ENCODE measurements around the gene PEX11B. TPM values are rescaled to one million over a fixed set of nuclear protein-coding genes. Genes with fewer than 3 reads are reported as not detected.

Gene PEX11B
- total RNA-seq, 1 experiment from 2014 or later: 27.4 TPM

DNA sequence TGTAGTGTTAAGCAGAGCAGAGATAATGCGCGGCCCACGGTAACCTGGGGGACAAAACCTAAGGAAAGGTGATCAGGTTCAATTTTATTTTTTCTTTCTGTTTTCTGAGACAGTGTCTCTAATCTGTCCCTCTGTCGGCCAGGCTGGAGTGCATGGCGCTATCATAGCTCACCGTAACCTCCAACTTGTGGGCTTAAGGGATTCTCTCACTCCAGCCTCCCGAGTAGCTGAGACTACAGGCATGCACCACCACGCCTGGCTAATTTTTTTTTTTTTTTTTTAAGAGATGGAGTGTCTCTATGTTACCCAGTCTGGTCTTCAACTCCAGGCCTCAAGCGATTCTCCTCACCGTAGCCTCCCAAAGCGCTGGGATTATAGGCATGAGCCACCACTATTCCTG lies 32.1 kb downstream of the PEX11B start:
- BruUV-seq (replicated peaks): no TSS peak
- CTCF ChIA-PET: interaction anchor here (0.8 kb wide), 1 partner anchor 121 kb away, joined by 6 read pairs; no protein-coding TSS in a partner anchor
- peak; percentile 15 for ATAC-seq

GRCh38 chr1:145885738-145886287 lies 32.7 kb downstream of the PEX11B start, which contains the start of gene ANKRD35:
Gene ANKRD35 (minus strand): TSS chr1:145885866. CDS start chr1:145885758, 108 bp downstream.
- ATAC-seq (peak; percentile 99), DNase-seq (ENCODE audit: low read depth, low spot score) (no peak)
- intact Hi-C loops (cut with micrococcal nuclease; ENCODE audit: unreplicated experiment): no loop called here
- in situ Hi-C loops (cut with HindIII; ENCODE audit: low pct_unique_long_range_greater_than_20kb, low sequenced_read_pairs): no loop called here
- TF ChIP-seq TCF7L2 (IDR thresholded peaks at IDR 0.05; ENCODE audit: low read depth, low read length) (no peak), SIN3A (IDR thresholded peaks at IDR 0.05; ENCODE audit: borderline replicate concordance, insufficient read depth, low read depth, low read length) (peak; percentile 65; the same call in 1 of the 2 replicates), REST (IDR thresholded peaks at IDR 0.05; ENCODE audit: insufficient read depth in 1 of 2, low read depth in 2 of 2, low read length in 1 of 2) (no peak), POLR2AphosphoS5 (IDR thresholded peaks at IDR 0.05; ENCODE audit: low read depth, low read length) (no peak)
- H3K4me3 ChIP-seq (ENCODE audit: low read depth in 2 of 2, low read length in 2 of 2): peak within 1 kb of the TSS; percentile 53 to 70
- CTCF ChIA-PET: interaction anchor here (0.8 kb wide), 1 partner anchor 122 kb away, joined by 6 read pairs; no protein-coding TSS in a partner anchor
- no peaks in the 10 kb centered on the region for H3K36me3 ChIP-seq (ENCODE audit: control insufficient read depth, insufficient read depth, low read length)
- no peak within 1 kb of the TSS for H3K27ac ChIP-seq (ENCODE audit: low read length)
- no TSS peak for BruUV-seq (replicated peaks)
- no peaks in the 10 kb centered on the region for H3K9me3 ChIP-seq (ENCODE audit: control insufficient read depth, insufficient read depth, low read depth, low read length)
- 0 out of 2 replicates have a peak, but pooled peaks cover 4% of the 10 kb centered on the region for H3K4me1 ChIP-seq (ENCODE audit: control insufficient read depth, insufficient read depth, low read length)
- H3K27me3 ChIP-seq (ENCODE audit: control insufficient read depth, insufficient read depth, low read length): peaks cover 12% of the 10 kb centered on the region
- POLR2A ChIA-PET: interaction anchor here (0.6 kb wide), 1 partner anchor 27 kb away, joined by 3 read pairs; the partner anchor contains the start of gene PIAS3

More for the DNA sequence above, 32.1 kb downstream of the PEX11B start:
- intact Hi-C loops (cut with micrococcal nuclease; ENCODE audit: unreplicated experiment): no loop called here
- peak overlapping the region; percentile 53 to 70 for H3K4me3 ChIP-seq (ENCODE audit: low read depth in 2 of 2, low read length in 2 of 2)
- H3K4me1 ChIP-seq (ENCODE audit: control insufficient read depth, insufficient read depth, low read length): peaks cover 10% of the 10 kb centered on the region
- H3K27me3 ChIP-seq (ENCODE audit: control insufficient read depth, insufficient read depth, low read length): peaks cover 12% of the 10 kb centered on the region
- in situ Hi-C loops (cut with HindIII; ENCODE audit: low pct_unique_long_range_greater_than_20kb, low sequenced_read_pairs): no loop called here
- H3K36me3 ChIP-seq (ENCODE audit: control insufficient read depth, insufficient read depth, low read length): no peaks in the 10 kb centered on the region
- TF ChIP-seq TCF7L2 (IDR thresholded peaks at IDR 0.05; ENCODE audit: low read depth, low read length) (no peak), SIN3A (IDR thresholded peaks at IDR 0.05; ENCODE audit: borderline replicate concordance, insufficient read depth, low read depth, low read length) (no peak), POLR2AphosphoS5 (IDR thresholded peaks at IDR 0.05; ENCODE audit: low read depth, low read length) (no peak), REST (IDR thresholded peaks at IDR 0.05; ENCODE audit: insufficient read depth in 1 of 2, low read depth in 2 of 2, low read length in 1 of 2) (no peak)
- TF ChIP-seq, protein P1, sequence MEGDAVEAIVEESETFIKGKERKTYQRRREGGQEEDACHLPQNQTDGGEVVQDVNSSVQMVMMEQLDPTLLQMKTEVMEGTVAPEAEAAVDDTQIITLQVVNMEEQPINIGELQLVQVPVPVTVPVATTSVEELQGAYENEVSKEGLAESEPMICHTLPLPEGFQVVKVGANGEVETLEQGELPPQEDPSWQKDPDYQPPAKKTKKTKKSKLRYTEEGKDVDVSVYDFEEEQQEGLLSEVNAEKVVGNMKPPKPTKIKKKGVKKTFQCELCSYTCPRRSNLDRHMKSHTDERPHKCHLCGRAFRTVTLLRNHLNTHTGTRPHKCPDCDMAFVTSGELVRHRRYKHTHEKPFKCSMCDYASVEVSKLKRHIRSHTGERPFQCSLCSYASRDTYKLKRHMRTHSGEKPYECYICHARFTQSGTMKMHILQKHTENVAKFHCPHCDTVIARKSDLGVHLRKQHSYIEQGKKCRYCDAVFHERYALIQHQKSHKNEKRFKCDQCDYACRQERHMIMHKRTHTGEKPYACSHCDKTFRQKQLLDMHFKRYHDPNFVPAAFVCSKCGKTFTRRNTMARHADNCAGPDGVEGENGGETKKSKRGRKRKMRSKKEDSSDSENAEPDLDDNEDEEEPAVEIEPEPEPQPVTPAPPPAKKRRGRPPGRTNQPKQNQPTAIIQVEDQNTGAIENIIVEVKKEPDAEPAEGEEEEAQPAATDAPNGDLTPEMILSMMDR (IDR thresholded peaks at IDR 0.05): no peak
- no peaks in the 10 kb centered on the region for H3K9me3 ChIP-seq (ENCODE audit: control insufficient read depth, insufficient read depth, low read depth, low read length)
- DNase-seq (ENCODE audit: low read depth, low spot score): no peak
- no peak overlapping the region for H3K27ac ChIP-seq (ENCODE audit: low read length)
- POLR2A ChIA-PET: no interaction called here
